ENCODE measurements around the gene DOCK4. TPM values are rescaled to one million over a fixed set of nuclear protein-coding genes. Genes with fewer than 3 reads are reported as not detected.

DOCK4 gene
- total and polyA plus RNA-seq, 4 donors = 2.9 to 94.3 (median 20.0) TPM

DNA sequence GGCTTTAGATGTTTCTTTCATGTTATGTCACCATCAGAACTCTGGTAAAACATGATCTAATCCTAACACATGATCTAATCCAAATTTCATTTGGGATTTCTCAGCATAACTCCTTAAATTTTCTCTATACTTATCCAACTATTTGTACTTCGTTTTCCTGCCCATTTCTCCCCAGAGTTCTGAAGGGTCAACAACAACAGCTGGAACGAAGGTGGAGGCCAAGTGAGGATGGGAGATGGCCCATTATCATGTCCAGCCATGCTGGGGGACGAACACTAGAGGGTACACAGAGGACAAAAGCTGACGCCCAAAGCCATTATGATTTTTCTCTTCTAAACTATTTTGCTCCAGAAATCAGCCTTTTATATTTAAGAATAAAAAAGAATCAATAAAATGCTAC, 185.4 kb downstream of the DOCK4 start:
- ATAC-seq (ENCODE audit: low FRiP score) = no peak

DNA sequence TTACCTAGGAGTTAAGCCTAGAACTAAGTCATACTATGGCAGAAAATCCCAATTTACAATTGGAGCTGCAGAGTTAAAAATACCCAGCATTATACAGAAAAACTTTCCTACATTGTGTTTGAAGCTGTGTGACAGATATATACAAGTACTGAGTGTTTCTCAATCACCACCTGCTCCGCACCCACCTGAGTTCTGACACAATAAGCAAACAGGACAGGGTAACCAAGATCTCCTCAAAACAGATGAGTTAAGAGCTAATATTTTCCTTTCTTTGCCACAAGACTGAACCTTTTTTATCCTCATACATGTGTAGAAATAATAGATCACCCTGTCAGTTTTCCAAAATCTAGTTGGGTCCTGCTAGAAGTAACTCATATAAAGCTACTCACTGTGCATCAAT, 186.3 kb downstream of the DOCK4 start:
- Histone ChIP-seq H3K4me3 (ENCODE audit: low read length in 2 of 2) (no peak overlapping the region), H3K36me3 (ENCODE audit: control insufficient read depth in 1 of 2, insufficient read depth in 2 of 2, low read length in 1 of 2) (no peaks in the 10 kb centered on the region), H3K27ac (ENCODE audit: low read depth in 1 of 2, low read length in 2 of 2) (no peak overlapping the region), H3K27me3 (ENCODE audit: control insufficient read depth in 1 of 2, insufficient read depth in 2 of 2, low read length in 1 of 2) (no peaks in the 10 kb centered on the region), H3K4me1 (ENCODE audit: control insufficient read depth in 1 of 2, insufficient read depth in 2 of 2, low read length in 2 of 2) (peaks cover 2 to 13% of the 10 kb centered on the region in 2 donors), H3K9me3 (ENCODE audit: control insufficient read depth, low read length) (no peaks in the 10 kb centered on the region)
- 50 to 69% methylated on average over 1 of the region's 1 CpG for WGBS, 2 donors
- no peak for DNase-seq
- no peak for ATAC-seq (ENCODE audit: low FRiP score)
- intact Hi-C loops (cut with DNase I) = no loop called here

More for the DNA sequence above, 185.4 kb downstream of the DOCK4 start:
- peaks cover 2 to 11% of the 10 kb centered on the region in 2 donors for H3K4me1 ChIP-seq (ENCODE audit: control insufficient read depth in 1 of 2, insufficient read depth in 2 of 2, low read length in 2 of 2)
- no peak for DNase-seq
- H3K4me3 ChIP-seq (ENCODE audit: low read length in 2 of 2) = no peak overlapping the region
- no peaks in the 10 kb centered on the region for H3K36me3 ChIP-seq (ENCODE audit: control insufficient read depth in 1 of 2, insufficient read depth in 2 of 2, low read length in 1 of 2)
- H3K27me3 ChIP-seq (ENCODE audit: control insufficient read depth in 1 of 2, insufficient read depth in 2 of 2, low read length in 1 of 2) = no peaks in the 10 kb centered on the region
- no peaks in the 10 kb centered on the region for H3K9me3 ChIP-seq (ENCODE audit: control insufficient read depth, low read length)
- no peak overlapping the region for H3K27ac ChIP-seq (ENCODE audit: low read depth in 1 of 2, low read length in 2 of 2)
- 60 to 61% methylated on average over 4 of the region's 4 CpGs for WGBS, 2 donors
- intact Hi-C loops (cut with DNase I) = no loop called here

DNA sequence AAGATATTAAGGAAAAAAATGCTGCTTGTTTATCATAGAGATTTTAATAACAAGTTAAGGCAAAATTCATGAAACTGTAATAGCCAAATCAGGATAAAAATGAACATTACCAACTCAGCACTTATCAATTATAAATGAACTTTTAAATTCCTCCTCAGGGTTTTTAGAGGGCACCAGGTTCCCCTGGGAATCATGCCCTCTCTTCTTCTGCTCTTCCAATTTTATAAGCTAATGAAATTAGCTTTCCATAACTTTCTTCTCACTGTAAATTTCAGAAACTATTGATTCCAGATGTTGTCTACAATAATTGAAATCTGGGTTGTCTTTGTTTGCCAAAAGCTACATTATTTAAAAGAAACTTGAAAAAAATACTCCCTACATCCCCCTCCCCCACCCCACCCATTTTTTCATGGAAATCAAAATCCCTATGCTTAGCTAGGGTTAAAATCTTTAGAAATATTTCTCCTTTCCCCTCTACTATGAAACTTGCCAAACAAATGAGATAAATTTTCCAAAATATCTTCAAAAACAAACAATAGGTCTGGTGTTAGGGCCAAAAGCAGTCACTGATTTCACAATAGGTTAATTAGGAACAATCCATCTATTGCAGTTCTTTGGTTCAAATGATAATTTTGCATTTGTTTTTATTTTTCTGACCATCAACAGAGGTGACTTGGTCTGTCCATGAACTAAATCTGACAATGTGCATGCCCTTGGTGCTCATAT, 187.7 kb downstream of the DOCK4 start:
- peaks cover 0 to 2% of the 10 kb centered on the region in 2 donors for H3K27me3 ChIP-seq (ENCODE audit: control insufficient read depth in 1 of 2, insufficient read depth in 2 of 2, low read length in 1 of 2)
- H3K27ac ChIP-seq (ENCODE audit: low read depth in 1 of 2, low read length in 2 of 2) = no peak overlapping the region
- H3K36me3 ChIP-seq (ENCODE audit: control insufficient read depth in 1 of 2, insufficient read depth in 2 of 2, low read length in 1 of 2) = no peaks in the 10 kb centered on the region
- intact Hi-C loops (cut with DNase I) = no loop called here
- ATAC-seq (ENCODE audit: low FRiP score) (peak; percentile 56), DNase-seq (no peak)
- no peak overlapping the region for H3K4me3 ChIP-seq (ENCODE audit: low read length in 2 of 2)
- H3K4me1 ChIP-seq (ENCODE audit: control insufficient read depth in 1 of 2, insufficient read depth in 2 of 2, low read length in 2 of 2) = peaks cover 2 to 13% of the 10 kb centered on the region in 2 donors
- H3K9me3 ChIP-seq (ENCODE audit: control insufficient read depth, low read length) = peaks cover 2% of the 10 kb centered on the region

DNA sequence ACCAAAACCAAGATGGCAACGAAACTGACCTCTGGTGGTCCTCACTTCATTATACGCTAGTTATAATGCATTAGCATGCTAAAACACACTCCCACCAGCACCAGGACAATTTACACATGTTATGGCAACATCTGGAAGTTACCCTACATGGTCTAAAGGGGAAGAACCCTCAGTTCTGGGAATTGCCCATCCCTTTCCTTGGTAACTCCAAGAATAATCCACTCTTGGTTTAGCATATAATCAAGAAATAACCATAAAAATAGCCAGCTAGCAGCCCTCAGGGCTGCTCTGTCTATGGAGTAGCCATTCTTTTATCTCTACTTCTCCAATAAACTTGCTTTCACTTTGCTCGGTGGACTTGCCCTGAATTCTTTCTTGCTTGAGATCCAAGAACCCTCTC, 191.1 kb downstream of the DOCK4 start:
- no peaks in the 10 kb centered on the region for H3K36me3 ChIP-seq (ENCODE audit: control insufficient read depth in 1 of 2, insufficient read depth in 2 of 2, low read length in 1 of 2)
- no peak for ATAC-seq (ENCODE audit: low FRiP score)
- H3K4me1 ChIP-seq (ENCODE audit: control insufficient read depth in 1 of 2, insufficient read depth in 2 of 2, low read length in 2 of 2) = peaks cover 2 to 8% of the 10 kb centered on the region in 2 donors
- no peak for DNase-seq
- 97 to 99% methylated on average over 3 of the region's 3 CpGs for WGBS, 2 donors
- intact Hi-C loops (cut with DNase I) = no loop called here
- H3K9me3 ChIP-seq (ENCODE audit: control insufficient read depth, low read length) = peaks cover 3% of the 10 kb centered on the region
- peaks cover 0 to 3% of the 10 kb centered on the region in 2 donors for H3K27me3 ChIP-seq (ENCODE audit: control insufficient read depth in 1 of 2, insufficient read depth in 2 of 2, low read length in 1 of 2)
- H3K4me3 ChIP-seq (ENCODE audit: low read length in 2 of 2) = no peak overlapping the region
- no peak overlapping the region for H3K27ac ChIP-seq (ENCODE audit: low read depth in 1 of 2, low read length in 2 of 2)

DNA sequence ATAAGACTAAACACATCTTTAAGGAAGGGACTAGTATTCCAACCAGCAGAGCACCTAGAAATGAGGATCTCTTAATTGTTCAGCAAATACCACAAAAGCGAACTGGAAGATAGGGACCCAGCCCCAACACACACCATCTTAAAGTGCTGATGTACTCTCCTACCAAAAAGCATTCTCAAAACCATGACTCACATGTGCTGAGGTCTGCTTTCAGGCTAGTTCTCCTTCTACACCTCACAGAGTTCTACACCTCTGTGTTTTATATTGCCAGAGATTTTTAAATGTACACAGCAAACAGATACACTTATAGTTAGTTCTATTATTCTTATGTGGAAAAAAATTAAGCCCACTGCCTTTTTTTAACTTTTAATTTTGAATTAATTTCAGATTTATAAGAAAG, 191.9 kb downstream of the DOCK4 start:
- 97 to 98% methylated on average over 1 of the region's 1 CpG for WGBS, 2 donors
- Histone ChIP-seq H3K36me3 (ENCODE audit: control insufficient read depth in 1 of 2, insufficient read depth in 2 of 2, low read length in 1 of 2) (no peaks in the 10 kb centered on the region), H3K9me3 (ENCODE audit: control insufficient read depth, low read length) (peaks cover 3% of the 10 kb centered on the region), H3K27me3 (ENCODE audit: control insufficient read depth in 1 of 2, insufficient read depth in 2 of 2, low read length in 1 of 2) (peaks cover 0 to 3% of the 10 kb centered on the region in 2 donors), H3K27ac (ENCODE audit: low read depth in 1 of 2, low read length in 2 of 2) (no peak overlapping the region), H3K4me3 (ENCODE audit: low read length in 2 of 2) (no peak overlapping the region), H3K4me1 (ENCODE audit: control insufficient read depth in 1 of 2, insufficient read depth in 2 of 2, low read length in 2 of 2) (peaks cover 0 to 4% of the 10 kb centered on the region in 2 donors)
- DNase-seq = no peak
- intact Hi-C loops (cut with DNase I) = no loop called here
- ATAC-seq (ENCODE audit: low FRiP score) = no peak

DNA sequence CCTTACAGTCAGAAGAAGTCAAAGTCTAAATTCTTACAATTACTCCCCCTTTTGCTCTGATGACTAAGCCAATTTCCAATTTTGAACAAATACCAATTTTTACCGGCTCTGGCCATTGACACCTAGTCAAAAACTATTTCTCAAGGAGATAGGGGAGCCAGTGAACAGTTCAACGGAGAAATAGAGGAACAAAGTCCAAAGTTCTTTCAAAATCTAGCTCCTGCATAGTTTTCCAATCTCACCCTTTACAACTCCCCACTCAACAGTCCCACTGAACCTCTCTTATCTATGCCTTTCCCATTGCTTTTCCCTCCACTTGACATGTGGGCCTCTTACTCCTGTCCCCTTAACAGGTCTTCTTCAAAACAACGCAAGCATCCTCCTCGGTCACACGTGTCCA, 192.9 kb downstream of the DOCK4 start:
- Histone ChIP-seq H3K9me3 (ENCODE audit: control insufficient read depth, low read length) (peaks cover 3% of the 10 kb centered on the region), H3K4me1 (ENCODE audit: control insufficient read depth in 1 of 2, insufficient read depth in 2 of 2, low read length in 2 of 2) (peaks cover 0 to 4% of the 10 kb centered on the region in 2 donors), H3K4me3 (ENCODE audit: low read length in 2 of 2) (no peak overlapping the region), H3K27ac (ENCODE audit: low read depth in 1 of 2, low read length in 2 of 2) (no peak overlapping the region), H3K27me3 (ENCODE audit: control insufficient read depth in 1 of 2, insufficient read depth in 2 of 2, low read length in 1 of 2) (peaks cover 0 to 3% of the 10 kb centered on the region in 2 donors), H3K36me3 (ENCODE audit: control insufficient read depth in 1 of 2, insufficient read depth in 2 of 2, low read length in 1 of 2) (no peaks in the 10 kb centered on the region)
- intact Hi-C loops (cut with DNase I) = no loop called here
- DNase-seq = no peak
- ATAC-seq (ENCODE audit: low FRiP score) = no peak
- WGBS, 2 donors = 94 to 95% methylated on average over 5 of the region's 5 CpGs

DNA sequence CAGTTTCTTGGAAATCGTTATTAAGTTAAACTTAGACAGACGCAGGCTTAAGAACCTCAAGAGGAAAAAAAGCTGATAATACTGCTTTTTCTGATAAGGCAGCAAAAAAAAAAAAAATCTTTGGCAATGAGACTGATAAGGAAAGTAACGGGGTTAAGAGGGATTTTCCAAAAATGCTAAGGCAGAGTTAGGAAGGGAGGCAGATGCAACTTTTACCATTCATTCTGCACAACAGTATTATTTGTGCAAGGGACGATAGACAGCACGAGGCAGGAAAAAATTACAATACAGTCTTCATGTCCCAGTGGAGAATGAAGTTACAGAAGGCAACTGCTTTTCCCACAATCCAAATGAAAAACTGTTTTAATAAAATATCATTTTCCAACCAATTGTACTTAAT, 194.0 kb downstream of the DOCK4 start:
- Histone ChIP-seq H3K27ac (ENCODE audit: low read depth in 1 of 2, low read length in 2 of 2) (no peak overlapping the region), H3K4me1 (ENCODE audit: control insufficient read depth in 1 of 2, insufficient read depth in 2 of 2, low read length in 2 of 2) (peaks cover 0 to 4% of the 10 kb centered on the region in 2 donors), H3K36me3 (ENCODE audit: control insufficient read depth in 1 of 2, insufficient read depth in 2 of 2, low read length in 1 of 2) (no peaks in the 10 kb centered on the region), H3K9me3 (ENCODE audit: control insufficient read depth, low read length) (peaks cover 3% of the 10 kb centered on the region), H3K4me3 (ENCODE audit: low read length in 2 of 2) (no peak overlapping the region), H3K27me3 (ENCODE audit: control insufficient read depth in 1 of 2, insufficient read depth in 2 of 2, low read length in 1 of 2) (peaks cover 0 to 3% of the 10 kb centered on the region in 2 donors)
- DNase-seq (no peak), ATAC-seq (ENCODE audit: low FRiP score) (no peak)
- intact Hi-C loops (cut with DNase I) = no loop called here
- WGBS, 2 donors = 8 to 10% methylated on average over 5 of the region's 5 CpGs

DNA sequence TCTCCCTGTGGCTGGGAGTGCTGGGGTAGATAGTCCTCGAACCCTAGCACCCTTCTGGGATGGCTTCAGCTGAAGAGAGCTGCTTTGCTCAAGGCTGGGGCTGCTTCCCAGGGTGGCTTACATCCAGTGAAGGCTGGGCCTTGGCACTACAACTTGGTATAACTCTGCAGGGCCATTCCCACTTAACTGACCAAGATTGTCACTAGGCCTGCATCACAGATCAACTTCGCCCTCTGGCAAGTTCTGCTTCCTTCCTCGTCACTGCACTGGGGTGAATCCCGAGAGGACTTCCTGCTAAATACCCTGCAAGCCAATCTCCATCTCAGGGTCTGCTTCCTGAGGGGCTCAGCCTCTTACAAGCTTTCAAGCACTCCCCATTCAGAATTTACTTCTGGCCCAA, 195.2 kb downstream of the DOCK4 start:
- 38 to 42% methylated on average over 4 of the region's 4 CpGs for WGBS, 2 donors
- Histone ChIP-seq H3K9me3 (ENCODE audit: control insufficient read depth, low read length) (peaks cover 3% of the 10 kb centered on the region), H3K4me3 (ENCODE audit: low read length in 2 of 2) (no peak overlapping the region), H3K27ac (ENCODE audit: low read depth in 1 of 2, low read length in 2 of 2) (no peak overlapping the region), H3K4me1 (ENCODE audit: control insufficient read depth in 1 of 2, insufficient read depth in 2 of 2, low read length in 2 of 2) (peaks cover 0 to 4% of the 10 kb centered on the region in 2 donors), H3K36me3 (ENCODE audit: control insufficient read depth in 1 of 2, insufficient read depth in 2 of 2, low read length in 1 of 2) (no peaks in the 10 kb centered on the region), H3K27me3 (ENCODE audit: control insufficient read depth in 1 of 2, insufficient read depth in 2 of 2, low read length in 1 of 2) (peaks cover 0 to 3% of the 10 kb centered on the region in 2 donors)
- DNase-seq (no peak), ATAC-seq (ENCODE audit: low FRiP score) (no peak)
- intact Hi-C loops (cut with DNase I) = no loop called here

DNA sequence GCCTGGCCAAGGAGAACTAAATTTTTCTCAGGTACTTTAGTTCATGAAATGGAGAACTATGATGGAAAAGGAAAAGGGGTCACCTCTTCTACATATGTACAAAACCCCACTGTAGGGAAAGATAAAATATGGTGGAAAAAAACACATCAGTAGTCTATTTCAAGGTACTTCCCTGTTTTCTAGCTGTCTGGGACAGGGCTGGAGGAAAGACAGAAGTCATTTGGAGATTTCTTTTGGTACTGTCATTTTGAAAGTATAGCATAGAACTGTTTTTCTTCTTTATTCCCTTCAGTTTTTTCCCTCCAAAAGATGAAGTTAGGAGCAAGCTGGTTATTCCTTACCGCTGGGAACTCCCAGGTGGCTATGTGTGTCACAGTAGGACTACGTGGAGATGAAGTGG, 196.1 kb downstream of the DOCK4 start:
- intact Hi-C loops (cut with DNase I) = no loop called here

More for the DNA sequence above, 196.1 kb downstream of the DOCK4 start:
- ATAC-seq (ENCODE audit: low FRiP score) = no peak
- no peak for DNase-seq
- peaks cover 0 to 3% of the 10 kb centered on the region in 2 donors for H3K4me1 ChIP-seq (ENCODE audit: control insufficient read depth in 1 of 2, insufficient read depth in 2 of 2, low read length in 2 of 2)
- peaks cover 0 to 3% of the 10 kb centered on the region in 2 donors for H3K27me3 ChIP-seq (ENCODE audit: control insufficient read depth in 1 of 2, insufficient read depth in 2 of 2, low read length in 1 of 2)
- H3K27ac ChIP-seq (ENCODE audit: low read depth in 1 of 2, low read length in 2 of 2) = no peak overlapping the region
- H3K4me3 ChIP-seq (ENCODE audit: low read length in 2 of 2) = no peak overlapping the region
- no peaks in the 10 kb centered on the region for H3K36me3 ChIP-seq (ENCODE audit: control insufficient read depth in 1 of 2, insufficient read depth in 2 of 2, low read length in 1 of 2)
- H3K9me3 ChIP-seq (ENCODE audit: control insufficient read depth, low read length) = peaks cover 3% of the 10 kb centered on the region
- WGBS, 2 donors = 95 to 100% methylated on average over 2 of the region's 2 CpGs
